ENCODE measurements around the gene NPHP4. TPM values are rescaled to one million over a fixed set of nuclear protein-coding genes. Genes with fewer than 3 reads are reported as not detected.

NPHP4 gene
- total RNA-seq, 2 experiments from 2014 or later, result 13.4 to 24.2 TPM

DNA sequence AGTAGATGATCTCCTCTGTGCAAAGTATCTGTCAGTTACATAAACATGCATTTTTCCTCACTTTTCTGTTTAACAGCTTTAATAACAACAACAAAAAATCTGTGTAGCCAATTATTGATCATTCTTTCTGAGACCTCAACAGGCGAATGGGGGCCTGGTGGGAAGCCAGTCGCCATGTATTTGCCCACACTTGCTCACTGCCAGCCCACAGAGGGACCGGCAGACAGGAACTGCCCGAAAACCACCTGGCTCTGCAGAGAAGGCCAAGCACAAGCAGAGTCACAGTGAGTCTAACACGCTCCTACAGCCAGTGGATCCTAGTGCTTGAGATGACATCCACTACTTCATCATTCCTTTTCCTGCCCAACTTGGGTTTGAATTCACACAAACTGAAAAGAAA, 56.1 kb downstream of the NPHP4 start:
- Histone ChIP-seq H4K20me1 (ENCODE audit: insufficient read depth, low read length) (no peaks in the 10 kb centered on the region), H3K36me3 (ENCODE audit: insufficient read depth, low read length) (peaks cover 7% of the 10 kb centered on the region; the same call in 1 of the 2 replicates), H3K4me1 (ENCODE audit: insufficient read depth, low read length, poor library complexity, severe bottlenecking) (no peaks in the 10 kb centered on the region), H3K4me2 (ENCODE audit: low read length) (no peak overlapping the region), H3K27ac (ENCODE audit: low read depth, low read length, poor library complexity, severe bottlenecking) (no peak overlapping the region), H3K9me3 (ENCODE audit: low read length) (no peaks in the 10 kb centered on the region), H3K4me3 (ENCODE audit: low read depth, low read length, poor library complexity, severe bottlenecking) (no peak overlapping the region), H3K79me2 (ENCODE audit: insufficient read depth, low read depth, low read length) (no peaks in the 10 kb centered on the region), H2AFZ (ENCODE audit: low read length) (no peak overlapping the region), H3K9me2 (ENCODE audit: insufficient read depth, low read length) (no peaks in the 10 kb centered on the region)
- intact Hi-C loops (cut with micrococcal nuclease; ENCODE audit: unreplicated experiment), result no loop called here
- CTCF ChIA-PET (ENCODE audit: unreplicated experiment), result no interaction called here
- POLR2A ChIA-PET, result no interaction called here
- DNase-seq (ENCODE audit: low spot score), result no peak
- no peak for TF ChIP-seq EZH2phosphoT487 (IDR thresholded peaks at IDR 0.05; ENCODE audit: borderline replicate concordance, low read depth, low read length)
- TF ChIP-seq, protein P1, sequence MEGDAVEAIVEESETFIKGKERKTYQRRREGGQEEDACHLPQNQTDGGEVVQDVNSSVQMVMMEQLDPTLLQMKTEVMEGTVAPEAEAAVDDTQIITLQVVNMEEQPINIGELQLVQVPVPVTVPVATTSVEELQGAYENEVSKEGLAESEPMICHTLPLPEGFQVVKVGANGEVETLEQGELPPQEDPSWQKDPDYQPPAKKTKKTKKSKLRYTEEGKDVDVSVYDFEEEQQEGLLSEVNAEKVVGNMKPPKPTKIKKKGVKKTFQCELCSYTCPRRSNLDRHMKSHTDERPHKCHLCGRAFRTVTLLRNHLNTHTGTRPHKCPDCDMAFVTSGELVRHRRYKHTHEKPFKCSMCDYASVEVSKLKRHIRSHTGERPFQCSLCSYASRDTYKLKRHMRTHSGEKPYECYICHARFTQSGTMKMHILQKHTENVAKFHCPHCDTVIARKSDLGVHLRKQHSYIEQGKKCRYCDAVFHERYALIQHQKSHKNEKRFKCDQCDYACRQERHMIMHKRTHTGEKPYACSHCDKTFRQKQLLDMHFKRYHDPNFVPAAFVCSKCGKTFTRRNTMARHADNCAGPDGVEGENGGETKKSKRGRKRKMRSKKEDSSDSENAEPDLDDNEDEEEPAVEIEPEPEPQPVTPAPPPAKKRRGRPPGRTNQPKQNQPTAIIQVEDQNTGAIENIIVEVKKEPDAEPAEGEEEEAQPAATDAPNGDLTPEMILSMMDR (conservative IDR thresholded peaks at IDR 0.05; ENCODE audit: low read length), result no peak
- no TSS peak for BruUV-seq (replicated peaks)

GRCh38 chr1:5935026-5935425, 57.2 kb downstream of the NPHP4 start:
- Histone ChIP-seq H2AFZ (ENCODE audit: low read length) (no peak overlapping the region), H3K4me2 (ENCODE audit: low read length) (no peak overlapping the region), H3K9me2 (ENCODE audit: insufficient read depth, low read length) (no peaks in the 10 kb centered on the region), H3K27ac (ENCODE audit: low read depth, low read length, poor library complexity, severe bottlenecking) (no peak overlapping the region), H4K20me1 (ENCODE audit: insufficient read depth, low read length) (no peaks in the 10 kb centered on the region), H3K4me1 (ENCODE audit: insufficient read depth, low read length, poor library complexity, severe bottlenecking) (no peaks in the 10 kb centered on the region), H3K4me3 (ENCODE audit: low read depth, low read length, poor library complexity, severe bottlenecking) (no peak overlapping the region), H3K79me2 (ENCODE audit: insufficient read depth, low read depth, low read length) (no peaks in the 10 kb centered on the region), H3K36me3 (ENCODE audit: insufficient read depth, low read length) (peaks cover 7% of the 10 kb centered on the region; the same call in 1 of the 2 replicates), H3K9me3 (ENCODE audit: low read length) (no peaks in the 10 kb centered on the region)
- ChIA-PET POLR2A (no interaction called here), CTCF (ENCODE audit: unreplicated experiment) (no interaction called here)
- BruUV-seq (replicated peaks), result no TSS peak
- DNase-seq (ENCODE audit: low spot score), result no peak
- intact Hi-C loops (cut with micrococcal nuclease; ENCODE audit: unreplicated experiment), result no loop called here
- TF ChIP-seq, protein P1 (conservative IDR thresholded peaks at IDR 0.05; ENCODE audit: low read length), result no peak
- TF ChIP-seq EZH2phosphoT487 (IDR thresholded peaks at IDR 0.05; ENCODE audit: borderline replicate concordance, low read depth, low read length), result no peak

GRCh38 chr1:5934058-5934884, 58.0 kb downstream of the NPHP4 start:
- Histone ChIP-seq H2AFZ (ENCODE audit: low read length) (no peak overlapping the region), H3K36me3 (ENCODE audit: insufficient read depth, low read length) (peaks cover 7% of the 10 kb centered on the region; the same call in 1 of the 2 replicates), H3K79me2 (ENCODE audit: insufficient read depth, low read depth, low read length) (no peaks in the 10 kb centered on the region), H4K20me1 (ENCODE audit: insufficient read depth, low read length) (no peaks in the 10 kb centered on the region), H3K9me2 (ENCODE audit: insufficient read depth, low read length) (no peaks in the 10 kb centered on the region), H3K4me3 (ENCODE audit: low read depth, low read length, poor library complexity, severe bottlenecking) (no peak overlapping the region), H3K4me1 (ENCODE audit: insufficient read depth, low read length, poor library complexity, severe bottlenecking) (no peaks in the 10 kb centered on the region), H3K9me3 (ENCODE audit: low read length) (no peaks in the 10 kb centered on the region), H3K27ac (ENCODE audit: low read depth, low read length, poor library complexity, severe bottlenecking) (no peak overlapping the region), H3K4me2 (ENCODE audit: low read length) (no peak overlapping the region)
- CTCF ChIA-PET (ENCODE audit: unreplicated experiment), result no interaction called here
- POLR2A ChIA-PET, result no interaction called here
- DNase-seq (ENCODE audit: low spot score), result no peak
- TF ChIP-seq EZH2phosphoT487 (IDR thresholded peaks at IDR 0.05; ENCODE audit: borderline replicate concordance, low read depth, low read length), result no peak
- TF ChIP-seq, protein P1 (conservative IDR thresholded peaks at IDR 0.05; ENCODE audit: low read length), result no peak
- intact Hi-C loops (cut with micrococcal nuclease; ENCODE audit: unreplicated experiment), result no loop called here
- no TSS peak for BruUV-seq (replicated peaks)
